ENCODE measurements around the gene MED12. TPM values are rescaled to one million over a fixed set of nuclear protein-coding genes. Genes with fewer than 3 reads are reported as not detected.
A peak's percentile ranks its signal among the peaks of the same experiment; 100 is the strongest.

The MED12 gene
- total RNA-seq, 2 experiments from 2014 or later: 44.5 to 55.3 TPM

- Histone ChIP-seq H3K4me3 (ENCODE audit: low read length) (peak overlapping the region; percentile 68), H3K9me3 (ENCODE audit: control insufficient read depth in 1 of 2, insufficient read depth in 1 of 2, low read length in 2 of 2) (no peaks in the 10 kb centered on the region), H3K4me1 (ENCODE audit: insufficient read depth, low read length) (peaks cover 20% of the 10 kb centered on the region), H3K27ac (ENCODE audit: low read depth in 1 of 2, low read length in 2 of 2) (peak overlapping the region; percentile 89 to 92), H3K36me3 (ENCODE audit: insufficient read depth, low read length) (peaks cover 10% of the 10 kb centered on the region), H3K27me3 (ENCODE audit: control insufficient read depth in 1 of 2, insufficient read depth in 2 of 2, low read length in 2 of 2) (no peaks in the 10 kb centered on the region)
- Mint-ChIP-seq H3K9me3 (no peaks in the 10 kb centered on the region), H3K27ac (peak overlapping the region; percentile 98), H3K36me3 (ENCODE audit: low read depth) (peaks cover 18% of the 10 kb centered on the region), H3K27me3 (no peaks in the 10 kb centered on the region), H3K4me3 (peak overlapping the region; percentile 98), H3K4me1 (ENCODE audit: low read depth) (peaks cover 25% of the 10 kb centered on the region)
- no peak for TF ChIP-seq CTCF (IDR thresholded peaks at IDR 0.05)
- POLR2A ChIA-PET: interaction anchor here (0.6 to 3.2 kb wide), 22 partner anchors 9 to 1049 kb away, joined by 3 to 55 read pairs (median 6); partner anchors contain the start of genes CXorf65, FOXO4, IGBP1 and IL2RG
- DNase-seq (peak; percentile 55 to 94 (median 72)), ATAC-seq (ENCODE audit: poor library complexity) (peak; percentile 94)
- intact Hi-C loops (cut with DNase I, micrococcal nuclease): loop anchor here (1.0 to 10.0 kb wide), 5 partner anchors 72 to 210 kb away; partner anchors contain the start of genes NONO (in 1 of the 2), SNX12 (in 1 of the 2), TAF1 (in 1 of the 2) and ZMYM3 (in 1 of the 2)
- CTCF ChIA-PET: interaction anchor here (0.7 to 1.3 kb wide), 2 partner anchors 101 to 748 kb away, joined by 3 to 5 read pairs; partner anchors contain the start of gene NONO
These were observed 63.8 kb downstream of the MED12 start for GRCh38 chrX:71181910-71182799.

- Mint-ChIP-seq H3K4me3 (peak overlapping the region; percentile 98), H3K27ac (peak overlapping the region; percentile 98), H3K36me3 (ENCODE audit: low read depth) (peaks cover 17% of the 10 kb centered on the region), H3K9me3 (no peaks in the 10 kb centered on the region), H3K27me3 (no peaks in the 10 kb centered on the region), H3K4me1 (ENCODE audit: low read depth) (peaks cover 25% of the 10 kb centered on the region)
- DNase-seq: no peak
- no peak for ATAC-seq (ENCODE audit: poor library complexity)
- Histone ChIP-seq H3K9me3 (ENCODE audit: control insufficient read depth in 1 of 2, insufficient read depth in 1 of 2, low read length in 2 of 2) (no peaks in the 10 kb centered on the region), H3K4me3 (ENCODE audit: low read length) (peak overlapping the region; percentile 68), H3K36me3 (ENCODE audit: insufficient read depth, low read length) (peaks cover 4% of the 10 kb centered on the region), H3K27ac (ENCODE audit: low read depth in 1 of 2, low read length in 2 of 2) (peak overlapping the region; percentile 89 to 92), H3K4me1 (ENCODE audit: insufficient read depth, low read length) (peaks cover 20% of the 10 kb centered on the region), H3K27me3 (ENCODE audit: control insufficient read depth in 1 of 2, insufficient read depth in 2 of 2, low read length in 2 of 2) (no peaks in the 10 kb centered on the region)
- intact Hi-C loops (cut with DNase I, micrococcal nuclease): loop anchor here (5.0 to 10.0 kb wide), 4 partner anchors 102 to 211 kb away; partner anchors contain the start of genes NONO (in 1 of the 2), SNX12 (in 1 of the 2) and TAF1 (in 1 of the 2)
- TF ChIP-seq CTCF (IDR thresholded peaks at IDR 0.05): no peak
- CTCF ChIA-PET: interaction anchor here (1.3 kb wide), 1 partner anchor 100 kb away, joined by 5 read pairs; the partner anchor contains the start of gene NONO
- POLR2A ChIA-PET: interaction anchor here (0.6 to 3.2 kb wide), 17 partner anchors 8 to 1049 kb away, joined by 3 to 55 read pairs (median 7); partner anchors contain the start of genes CXorf65, FOXO4, IGBP1 and IL2RG
These were observed 64.5 kb downstream of the MED12 start for GRCh38 chrX:71182871-71183270.

- peaks cover 17% of the 10 kb centered on the region for H3K36me3 Mint-ChIP-seq (ENCODE audit: low read depth)
- no peak overlapping the region for H3K4me3 Mint-ChIP-seq
- peaks cover 2% of the 10 kb centered on the region for H3K36me3 ChIP-seq (ENCODE audit: insufficient read depth, low read length)
- H3K9me3 Mint-ChIP-seq: no peaks in the 10 kb centered on the region
- H3K4me1 Mint-ChIP-seq (ENCODE audit: low read depth): peaks cover 25% of the 10 kb centered on the region
- peak overlapping the region; percentile 98 for H3K27ac Mint-ChIP-seq
- no peak for TF ChIP-seq CTCF (IDR thresholded peaks at IDR 0.05)
- H3K27me3 Mint-ChIP-seq: no peaks in the 10 kb centered on the region
- ATAC-seq (ENCODE audit: poor library complexity) (no peak), DNase-seq (no peak)
- H3K27me3 ChIP-seq (ENCODE audit: control insufficient read depth in 1 of 2, insufficient read depth in 2 of 2, low read length in 2 of 2): no peaks in the 10 kb centered on the region
- no peak overlapping the region for H3K27ac ChIP-seq (ENCODE audit: low read depth in 1 of 2, low read length in 2 of 2)
- ChIA-PET POLR2A (interaction anchor here (1.0 to 3.2 kb wide), 4 partner anchors 10 to 100 kb away, joined by 3 to 55 read pairs (median 32); partner anchors contain the start of genes NONO and ZMYM3), CTCF (no interaction called here)
- H3K4me3 ChIP-seq (ENCODE audit: low read length): no peak overlapping the region
- no peaks in the 10 kb centered on the region for H3K9me3 ChIP-seq (ENCODE audit: control insufficient read depth in 1 of 2, insufficient read depth in 1 of 2, low read length in 2 of 2)
- intact Hi-C loops (cut with DNase I, micrococcal nuclease): loop anchor here (5.0 to 10.0 kb wide), 4 partner anchors 101 to 211 kb away; partner anchors contain the start of genes NONO (in 1 of the 2), SNX12 (in 1 of the 2) and TAF1 (in 1 of the 2)
- H3K4me1 ChIP-seq (ENCODE audit: insufficient read depth, low read length): peaks cover 20% of the 10 kb centered on the region
These were observed 64.9 kb downstream of the MED12 start for GRCh38 chrX:71183341-71183740.

Measured in CD4-positive, alpha-beta T cell (primary cell).